Urinary bladder (tissue), 4 donors: ENCODE measurements around the gene GRK4. TPM values are rescaled to one million over a fixed set of nuclear protein-coding genes. Genes with fewer than 3 reads are reported as not detected.
"Not testable (repeated sequence)": the region's sequence is repeated elsewhere in the genome, so short reads cannot be mapped to it uniquely, and the experiment has no call there.

ENCODE experiments used
- DNase-seq: peaks from one replicate; pipeline ENCODE4 v3.0.0-alpha.2; 2015; ENCODE audit errors: extremely low spot score
- H3K27ac ChIP-seq: one replicate; pipeline ENCODE4 v1.5.1; 2013; ENCODE audit warnings: low read depth, mild to moderate bottlenecking, moderate library complexity
- H3K36me3 ChIP-seq: one replicate; pipeline ENCODE4 v1.6.1; 2013; ENCODE audit warnings: mild to moderate bottlenecking, moderate library complexity; ENCODE audit not compliant: insufficient read depth
- H3K4me1 ChIP-seq: one replicate; pipeline ENCODE4 v1.6.1; 2013; ENCODE audit warnings: mild to moderate bottlenecking, moderate library complexity; ENCODE audit not compliant: insufficient read depth
- H3K4me3 ChIP-seq: one replicate; pipeline ENCODE4 v1.5.1; 2013; ENCODE audit warnings: low read depth, low read length
- WGBS: extraction: QIAGEN DNeasy Blood & Tissue Kit; methylation state at CpG from one replicate; pipeline ENCODE4 v1.1.7; 2013; 5-methylcytosine and 5-hydroxymethylcytosine counted together
- polyA plus RNA-seq: library from polyadenylated mRNA; stranded (reverse); fragments of 200-250 nt; gene quantifications from one replicate; pipeline ENCODE4 v1.2.3, GENCODE V29; 2013
- total RNA-seq: library from RNA; depleted of rRNA; stranded (reverse); fragments of >200 nt; gene quantifications from one replicate; pipeline ENCODE4 v1.2.3, GENCODE V29; 2014
- donor health status: healthy with polysubstance abuse.
- donor health status: healthy.

The GRK4 gene
- total and polyA plus RNA-seq, 2 donors, result 3.1 to 9.9 TPM

DNA sequence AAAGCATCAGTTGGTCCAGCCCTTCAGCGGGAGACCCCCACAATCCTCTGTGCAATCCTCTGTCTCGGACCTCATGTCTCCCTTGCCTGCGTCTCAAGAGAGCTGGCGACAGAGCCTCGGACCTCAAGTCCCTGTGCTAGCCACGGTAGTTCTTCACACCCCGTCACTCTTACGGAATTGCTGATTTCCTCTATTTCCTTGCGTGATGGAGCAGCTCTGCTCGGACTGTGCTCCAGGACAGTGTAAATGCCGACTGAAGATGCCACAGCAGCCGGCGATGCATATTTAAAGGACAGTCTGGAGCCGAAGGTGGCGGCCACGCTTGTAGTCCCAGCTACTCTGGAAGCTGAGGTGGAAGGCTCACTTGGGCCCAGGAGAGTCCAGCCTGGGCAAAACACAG lies 1.9 kb downstream of the GRK4 start:
- Histone ChIP-seq H3K4me3 (no peak overlapping the region), H3K36me3 (no peaks in the 10 kb centered on the region), H3K4me1 (no peaks in the 10 kb centered on the region), H3K27ac (no peak overlapping the region)
- WGBS, result 92% methylated on average over 16 of the region's 16 CpGs
- DNase-seq, result no peak

DNA sequence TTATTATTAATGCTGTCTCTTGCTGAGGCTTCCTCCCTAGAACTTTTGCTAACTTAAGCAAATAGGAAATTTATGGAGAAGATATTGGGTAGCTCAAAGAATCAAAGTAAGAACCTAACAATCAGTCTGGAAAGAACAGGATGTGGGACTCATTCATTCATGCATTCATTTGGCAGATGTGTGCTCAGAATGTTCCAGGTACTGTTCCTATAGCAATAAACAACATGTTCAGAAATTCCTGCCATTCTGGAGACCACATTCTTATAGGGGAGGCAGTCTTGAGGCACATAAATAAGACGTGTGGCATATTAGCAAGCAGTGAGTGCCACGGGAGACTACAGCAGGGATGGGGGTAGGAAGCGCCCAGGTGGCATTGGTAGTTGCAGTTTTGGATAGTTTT lies 5.0 kb downstream of the GRK4 start:
- 73% methylated on average over 3 of the region's 3 CpGs for WGBS

DNA sequence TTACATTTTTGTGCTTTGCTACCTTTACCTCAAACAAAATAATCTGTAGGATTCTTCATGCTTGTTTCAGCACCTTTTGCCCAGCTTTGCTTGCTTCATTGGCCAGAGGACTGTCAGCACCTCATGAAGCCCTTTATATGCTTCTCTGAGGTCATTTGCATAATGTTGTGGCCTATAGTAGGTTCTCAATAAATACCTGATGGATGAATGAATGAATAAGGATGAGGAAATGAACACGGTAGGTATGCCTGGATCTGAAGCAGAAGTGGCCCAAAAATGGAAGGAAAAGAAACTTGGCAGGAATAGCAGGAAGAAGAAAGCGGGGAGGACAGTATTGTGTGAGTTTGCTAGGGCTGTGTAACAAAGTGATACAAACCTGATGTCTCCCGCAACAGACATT lies 7.9 kb downstream of the GRK4 start:
- no peak for DNase-seq
- WGBS, result 90% methylated on average over 3 of the region's 3 CpGs
- Histone ChIP-seq H3K27ac (no peak overlapping the region), H3K4me1 (no peaks in the 10 kb centered on the region), H3K4me3 (no peak overlapping the region), H3K36me3 (no peaks in the 10 kb centered on the region)

More for the DNA sequence above, 5.0 kb downstream of the GRK4 start:
- Histone ChIP-seq H3K4me1 (no peaks in the 10 kb centered on the region), H3K4me3 (no peak overlapping the region), H3K27ac (no peak overlapping the region), H3K36me3 (no peaks in the 10 kb centered on the region)
- DNase-seq, result no peak

DNA sequence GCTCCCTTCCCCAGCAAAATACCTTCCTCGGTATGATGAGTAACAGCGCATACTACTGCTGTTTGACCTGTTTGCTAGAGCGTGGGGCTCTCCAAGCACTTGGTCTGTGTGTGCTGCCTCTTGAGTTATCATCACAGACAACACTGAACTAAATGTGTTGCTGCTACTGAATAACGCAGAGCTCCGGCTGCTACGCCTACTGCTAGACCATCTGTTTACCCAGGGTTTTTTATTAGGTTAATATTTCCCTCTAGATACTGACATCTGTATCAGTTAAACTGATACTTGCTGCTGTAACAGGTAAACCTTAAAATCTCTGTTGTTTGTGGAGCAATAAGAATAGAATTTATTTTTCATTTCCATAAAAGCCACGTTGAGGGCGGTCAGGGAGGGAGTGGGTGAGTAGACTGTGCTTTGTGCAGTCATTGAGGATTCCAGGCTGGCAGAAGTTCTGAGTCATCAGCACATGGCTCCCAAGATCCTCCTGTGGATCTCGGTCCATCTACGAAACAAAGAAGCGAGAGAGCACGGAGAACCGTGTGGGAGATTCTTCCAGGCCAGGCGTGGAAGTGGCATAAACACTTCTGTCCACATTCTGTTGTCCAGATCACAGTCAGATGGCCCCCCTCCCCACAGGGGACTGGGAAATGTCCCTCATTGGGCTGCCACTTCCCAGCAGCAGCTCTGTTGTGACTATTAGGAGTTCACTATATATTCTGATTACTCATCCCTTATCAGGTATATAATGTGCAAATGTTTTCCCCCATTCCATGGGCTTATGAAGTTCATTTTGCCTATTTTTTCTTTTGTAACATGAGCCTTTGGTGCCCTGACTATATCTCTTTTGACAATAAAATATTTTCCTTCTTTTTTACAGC lies 14.1 kb downstream of the GRK4 start:
- H3K36me3 ChIP-seq, result no peaks in the 10 kb centered on the region
- H3K4me3 ChIP-seq, result no peak overlapping the region
- DNase-seq, result no peak
- WGBS, result 77% methylated on average over 14 of the region's 14 CpGs
- H3K4me1 ChIP-seq, result no peaks in the 10 kb centered on the region
- H3K27ac ChIP-seq, result no peak overlapping the region

DNA sequence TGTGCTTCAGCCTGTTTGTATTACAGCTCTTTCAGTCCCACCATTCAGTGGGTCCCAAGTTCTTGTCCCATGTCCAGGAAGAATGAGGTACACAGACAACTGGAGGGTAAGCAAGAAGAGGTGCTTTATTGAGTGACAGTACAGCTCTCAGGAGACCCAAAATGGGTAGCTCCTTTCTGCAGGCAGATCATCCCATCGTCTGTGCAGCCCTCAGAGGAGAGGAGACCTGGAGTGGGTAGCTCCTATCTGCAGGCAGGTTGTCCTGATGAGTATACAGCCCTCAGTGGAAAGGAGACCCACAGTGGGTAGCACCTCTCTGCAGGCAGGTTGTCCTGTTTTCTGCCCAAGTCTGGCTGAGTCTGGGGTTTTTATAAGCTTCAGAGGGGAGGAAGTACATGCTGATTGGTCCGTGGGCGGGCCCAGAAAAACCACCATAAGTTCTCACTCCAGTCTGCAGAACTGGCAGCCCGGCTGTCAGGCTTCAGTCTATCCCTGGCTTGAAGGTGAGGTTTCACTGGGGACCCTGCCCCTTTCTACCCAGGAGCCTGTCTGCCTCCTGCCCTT lies 18.0 kb downstream of the GRK4 start:
- Histone ChIP-seq H3K27ac (no peak overlapping the region), H3K4me3 (no peak overlapping the region), H3K4me1 (no peaks in the 10 kb centered on the region), H3K36me3 (no peaks in the 10 kb centered on the region)
- WGBS, result 83% methylated on average over 4 of the region's 4 CpGs
- no peak for DNase-seq

DNA sequence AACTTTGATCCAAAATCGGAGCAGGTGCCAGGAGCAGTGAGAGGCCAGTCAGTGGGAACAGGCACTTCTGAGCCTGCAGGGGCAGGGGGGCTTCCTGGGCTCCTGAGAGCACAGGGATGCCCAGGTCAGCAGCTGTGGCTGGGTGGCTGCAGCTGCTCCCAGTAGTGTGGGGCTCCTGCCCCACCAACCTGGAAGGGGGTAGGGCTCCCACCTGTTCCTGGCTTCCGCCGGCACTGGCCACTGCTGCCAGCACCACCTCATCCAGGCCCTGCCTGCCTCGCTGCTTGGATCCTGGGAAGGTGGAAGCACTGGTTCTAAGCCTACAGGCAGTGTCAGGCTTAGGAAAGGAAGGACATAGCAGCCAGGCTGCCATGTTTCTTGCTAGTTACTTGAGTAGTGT lies 18.6 kb downstream of the GRK4 start:
- H3K4me1 ChIP-seq, result no peaks in the 10 kb centered on the region
- 85% methylated on average over 4 of the region's 4 CpGs for WGBS
- no peak overlapping the region for H3K4me3 ChIP-seq
- H3K27ac ChIP-seq, result no peak overlapping the region
- no peak for DNase-seq
- no peaks in the 10 kb centered on the region for H3K36me3 ChIP-seq

DNA sequence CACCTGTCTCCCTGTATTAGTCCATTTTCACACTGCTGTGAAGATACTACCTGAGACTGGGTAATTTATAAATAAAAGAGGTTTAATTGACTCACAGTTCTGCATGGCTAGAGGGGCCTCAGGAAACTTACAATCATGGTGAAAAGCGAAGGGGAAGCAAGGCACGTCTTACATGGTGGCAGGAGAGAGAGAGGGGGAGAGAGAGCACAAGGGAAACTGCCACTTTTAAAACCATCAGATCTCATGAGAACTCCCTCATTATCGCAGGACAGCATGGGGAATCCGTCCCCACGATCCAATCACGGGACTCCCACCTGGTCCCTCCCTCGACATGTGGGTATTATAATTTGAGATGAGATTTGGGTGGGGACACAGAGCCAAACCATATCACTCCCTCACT lies 20.3 kb downstream of the GRK4 start:
- not testable (repeated sequence) for H3K27ac ChIP-seq, H3K4me3 ChIP-seq, DNase-seq, H3K4me1 ChIP-seq, H3K36me3 ChIP-seq
- WGBS, result 85% methylated on average over 7 of the region's 7 CpGs

DNA sequence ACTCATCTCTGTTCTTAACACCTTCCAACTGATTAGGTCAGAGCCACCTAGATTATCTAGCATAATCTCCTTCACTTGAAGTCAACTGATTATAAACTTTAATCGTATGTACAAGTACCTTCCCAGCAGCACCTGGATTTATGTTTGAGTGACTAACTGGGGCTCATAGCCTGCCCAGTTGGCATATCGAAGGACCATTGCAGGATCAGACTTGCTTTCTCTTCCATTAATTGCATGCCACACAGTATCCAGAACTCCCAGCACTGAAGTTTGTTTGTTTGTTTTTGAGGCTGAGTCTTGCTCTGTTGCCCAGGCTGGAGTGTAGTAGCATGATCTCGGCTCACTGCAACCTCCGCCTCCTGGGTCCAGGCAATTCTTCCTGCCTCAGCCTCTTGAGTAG lies 27.9 kb downstream of the GRK4 start:
- H3K27ac ChIP-seq, result no peak overlapping the region
- DNase-seq, result no peak
- H3K36me3 ChIP-seq, result no peaks in the 10 kb centered on the region
- H3K4me3 ChIP-seq, result no peak overlapping the region
- no peaks in the 10 kb centered on the region for H3K4me1 ChIP-seq
- 85% methylated on average over 4 of the region's 4 CpGs for WGBS

DNA sequence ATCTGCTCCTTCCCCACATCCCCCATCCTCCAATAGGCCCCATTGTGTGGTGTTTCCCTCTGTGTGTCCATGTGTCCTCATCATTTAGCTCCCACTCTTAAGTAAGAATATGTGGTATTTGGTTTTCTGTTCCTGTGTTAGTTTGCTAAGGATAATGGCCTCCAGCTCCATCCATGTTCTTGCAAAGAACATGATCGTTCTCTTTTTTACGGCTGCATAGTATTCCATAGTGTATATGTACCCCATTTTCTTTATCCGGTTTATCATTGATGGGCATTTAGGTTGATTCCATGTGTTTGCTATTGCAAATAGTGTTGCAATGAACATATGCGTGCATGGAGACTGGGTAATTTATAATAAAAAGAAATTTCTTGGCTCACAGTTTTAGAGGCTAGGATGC lies 31.5 kb downstream of the GRK4 start:
- no peak overlapping the region for H3K4me3 ChIP-seq
- H3K27ac ChIP-seq, result no peak overlapping the region
- no peaks in the 10 kb centered on the region for H3K36me3 ChIP-seq
- WGBS, result 97% methylated on average over 4 of the region's 4 CpGs
- H3K4me1 ChIP-seq, result no peaks in the 10 kb centered on the region
- DNase-seq, result no peak

DNA sequence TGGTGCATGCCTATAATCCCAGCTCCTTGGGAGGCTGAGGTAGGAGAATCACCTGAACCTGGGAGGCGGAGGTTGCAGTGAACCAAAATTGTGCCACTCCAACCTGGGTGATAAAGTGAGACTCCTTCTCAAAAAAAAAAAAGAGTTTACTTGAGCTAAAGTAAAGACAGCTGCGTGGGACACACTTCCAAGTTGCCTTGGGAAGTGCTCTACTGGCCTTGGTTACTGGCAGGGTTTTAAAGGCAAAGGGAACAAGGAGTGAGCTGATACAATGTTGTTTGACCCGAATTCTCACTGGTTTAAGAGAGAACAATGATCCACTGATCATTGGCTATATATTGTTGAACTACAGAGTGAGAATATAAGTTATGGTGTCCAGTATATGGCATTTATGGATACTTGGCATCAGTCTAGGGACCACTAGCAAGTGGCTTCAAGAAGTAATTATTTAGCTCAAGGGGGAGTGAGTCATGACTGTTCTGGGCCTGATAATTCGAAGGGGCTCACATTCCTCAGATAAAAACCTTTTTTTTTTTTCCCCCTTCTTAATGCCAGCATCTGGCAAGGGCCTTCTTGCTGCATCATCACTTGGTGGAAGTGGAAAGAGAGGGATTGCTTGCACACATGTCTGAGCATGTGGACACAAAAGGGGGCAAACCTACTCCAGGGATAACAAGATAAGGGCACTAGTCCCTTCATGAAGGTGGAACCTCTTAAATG lies 32.3 kb downstream of the GRK4 start:
- no peak for DNase-seq
- Histone ChIP-seq H3K27ac (no peak overlapping the region), H3K4me1 (no peaks in the 10 kb centered on the region), H3K36me3 (no peaks in the 10 kb centered on the region), H3K4me3 (no peak overlapping the region)
- WGBS, result 71% methylated on average over 4 of the region's 4 CpGs

DNA sequence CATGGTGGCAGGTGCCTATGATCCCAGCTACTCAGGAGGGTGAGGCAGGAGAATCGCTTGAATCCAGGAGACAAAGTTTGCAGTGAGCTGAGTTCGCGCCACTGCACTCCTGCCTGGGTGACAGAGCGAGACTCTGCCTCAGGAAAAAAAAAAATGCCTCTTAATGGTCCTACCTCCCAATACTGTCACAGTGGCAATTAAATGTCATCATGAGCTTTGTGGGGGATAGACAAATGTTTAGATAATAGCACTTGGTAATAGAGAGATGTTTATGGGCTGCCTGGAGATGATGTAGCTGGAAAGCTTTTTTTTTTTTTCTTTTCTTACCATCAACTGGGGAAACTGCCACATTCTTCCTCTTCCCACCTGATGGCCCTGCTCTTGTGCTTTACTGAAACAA lies 33.0 kb downstream of the GRK4 start:
- DNase-seq, result no peak
- H3K4me3 ChIP-seq, result no peak overlapping the region
- 90% methylated on average over 4 of the region's 4 CpGs for WGBS
- H3K4me1 ChIP-seq, result no peaks in the 10 kb centered on the region
- H3K27ac ChIP-seq, result no peak overlapping the region
- H3K36me3 ChIP-seq, result no peaks in the 10 kb centered on the region

DNA sequence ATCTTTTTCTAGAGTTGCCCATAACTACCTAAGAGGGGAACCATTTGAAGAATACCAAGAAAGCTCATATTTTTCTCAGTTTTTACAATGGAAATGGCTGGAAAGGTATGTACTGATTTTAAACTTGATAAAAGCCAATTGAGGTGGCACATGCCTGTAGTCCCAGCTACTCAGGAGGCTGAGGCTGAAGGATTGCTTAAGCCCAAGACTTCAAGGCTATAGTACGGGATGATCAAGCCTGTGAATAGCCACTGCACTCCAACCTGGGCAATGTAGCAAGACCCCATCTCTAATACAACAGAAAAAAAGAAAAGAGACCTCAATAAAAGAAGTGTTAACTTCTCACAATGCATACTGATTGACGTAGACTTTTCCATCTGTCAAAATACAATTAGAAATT lies 44.4 kb downstream of the GRK4 start:
- WGBS, result 96% methylated on average over 2 of the region's 2 CpGs
- H3K4me3 ChIP-seq, result no peak overlapping the region
- DNase-seq, result no peak
- H3K4me1 ChIP-seq, result no peaks in the 10 kb centered on the region
- H3K36me3 ChIP-seq, result no peaks in the 10 kb centered on the region
- no peak overlapping the region for H3K27ac ChIP-seq

DNA sequence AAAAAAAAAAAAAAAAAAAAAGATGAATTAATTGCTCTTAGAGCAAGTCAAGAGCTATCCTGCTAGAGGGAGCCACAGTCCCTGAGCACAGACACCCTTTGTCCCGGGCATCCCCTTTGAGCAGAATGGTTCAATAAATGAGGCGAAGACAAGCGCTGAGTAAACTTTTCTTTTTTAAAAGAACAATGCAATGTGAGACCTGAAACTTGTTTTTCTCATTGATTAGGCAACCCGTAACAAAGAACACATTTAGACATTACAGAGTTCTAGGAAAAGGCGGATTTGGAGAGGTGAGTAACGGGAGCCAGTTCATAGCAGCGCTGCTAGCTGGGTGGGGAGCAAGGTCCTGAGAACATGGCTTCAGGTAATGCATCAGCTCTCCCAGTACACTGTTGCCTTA lies 46.1 kb downstream of the GRK4 start:
- WGBS, result 79% methylated on average over 7 of the region's 7 CpGs
- Histone ChIP-seq H3K4me3 (no peak overlapping the region), H3K4me1 (no peaks in the 10 kb centered on the region)

DNA sequence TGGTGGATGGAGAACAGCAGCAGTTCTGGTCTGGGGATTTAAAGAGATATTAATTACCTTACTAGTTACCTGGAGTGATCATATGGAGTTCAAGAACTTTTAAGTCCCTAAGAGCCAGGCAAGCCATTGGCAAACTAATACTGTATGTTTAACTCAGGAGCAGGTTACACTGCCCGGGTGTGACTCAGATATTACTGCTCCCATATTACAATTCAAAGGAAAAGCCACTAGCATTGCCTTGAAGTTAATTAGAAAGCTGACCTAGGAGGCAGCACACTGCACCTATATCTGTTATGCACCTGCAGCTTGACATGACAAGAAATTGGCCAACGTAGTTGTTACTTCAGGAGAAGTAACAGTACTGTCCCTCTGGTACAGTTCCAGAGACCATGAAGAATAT lies 47.2 kb downstream of the GRK4 start:
- Histone ChIP-seq H3K4me1 (no peaks in the 10 kb centered on the region), H3K36me3 (no peaks in the 10 kb centered on the region), H3K27ac (no peak overlapping the region), H3K4me3 (no peak overlapping the region)
- WGBS, result 80% methylated on average over 2 of the region's 2 CpGs
- DNase-seq, result no peak

More for the DNA sequence above, 46.1 kb downstream of the GRK4 start:
- Histone ChIP-seq H3K27ac (no peak overlapping the region), H3K36me3 (no peaks in the 10 kb centered on the region)
- no peak for DNase-seq
